ENCODE data around the gene LRMDA. TPM values are rescaled to one million over a fixed set of nuclear protein-coding genes. Genes with fewer than 3 reads are reported as not detected.

The LRMDA gene
- polyA plus RNA-seq, 1 donor (not counting 4 experiments of a cell fraction or from before 2014, with no cell fraction given), result not detected

- H3K27ac ChIP-seq (ENCODE audit: control insufficient read depth, insufficient read depth, low read length), result no peak overlapping the region
- H4K20me1 ChIP-seq (ENCODE audit: control insufficient read depth, extremely low read depth, insufficient read depth, low read length), result no peaks in the 10 kb centered on the region
- H3K4me2 ChIP-seq (ENCODE audit: control insufficient read depth, extremely low read depth, insufficient read depth, low read depth, low read length), result no peak overlapping the region
- H3K9ac ChIP-seq (ENCODE audit: control insufficient read depth, extremely low read depth, insufficient read depth, low read length), result no peak overlapping the region
- no peaks in the 10 kb centered on the region for H3K79me2 ChIP-seq (ENCODE audit: control insufficient read depth, insufficient read depth, low read length)
- peak; percentile 64 for FAIRE-seq
- DNase-seq (ENCODE audit: low read depth, low spot score), result no peak
- peaks cover 4% of the 10 kb centered on the region for H3K9me3 ChIP-seq (ENCODE audit: control insufficient read depth, low read depth, low read length)
- dilution Hi-C loops (cut with MboI; ENCODE audit: extremely low pct_ligation_motif_present, low sequenced_read_pairs), result no loop called here
- no peaks in the 10 kb centered on the region for H3K4me1 ChIP-seq (ENCODE audit: control insufficient read depth, extremely low read depth, insufficient read depth, low read length)
- no peaks in the 10 kb centered on the region for H3K36me3 ChIP-seq (ENCODE audit: control insufficient read depth in 2 of 2, extremely low read depth in 1 of 2, insufficient read depth in 2 of 2, low read length in 2 of 2)
- no peak overlapping the region for H3K4me3 ChIP-seq (ENCODE audit: control insufficient read depth in 2 of 3, extremely low read depth in 1 of 3, insufficient read depth in 2 of 3, low read depth in 1 of 3, low read length in 3 of 3)
- no peak overlapping the region for H2AFZ ChIP-seq (ENCODE audit: control insufficient read depth, low read length)
- no peaks in the 10 kb centered on the region for H3K27me3 ChIP-seq (ENCODE audit: control insufficient read depth, extremely low read depth, insufficient read depth, low read length)
- H3K9me1 ChIP-seq (ENCODE audit: control insufficient read depth, extremely low read depth, insufficient read depth, low read length), result no peaks in the 10 kb centered on the region
- TF ChIP-seq EZH2 (IDR thresholded peaks at IDR 0.05; ENCODE audit: low read length), result no peak
- no peak for TF ChIP-seq CTCF (optimal IDR thresholded peaks at IDR 0.05 in 1 of 3, IDR thresholded peaks at IDR 0.05 in 1 of 3, conservative IDR thresholded peaks at IDR 0.05 in 1 of 3; ENCODE audit: extremely low read depth in 1 of 3, insufficient read depth in 2 of 3, low read length in 3 of 3)
Observed at GRCh38 chr10:76284351-76284750, 852.9 kb downstream of the LRMDA start.

GRCh38 chr10:76285012-76285411 lies 853.6 kb downstream of the LRMDA start:
- dilution Hi-C loops (cut with MboI; ENCODE audit: extremely low pct_ligation_motif_present, low sequenced_read_pairs), result no loop called here
- no peak overlapping the region for H3K9ac ChIP-seq (ENCODE audit: control insufficient read depth, extremely low read depth, insufficient read depth, low read length)
- H3K27me3 ChIP-seq (ENCODE audit: control insufficient read depth, extremely low read depth, insufficient read depth, low read length), result no peaks in the 10 kb centered on the region
- H3K36me3 ChIP-seq (ENCODE audit: control insufficient read depth in 2 of 2, extremely low read depth in 1 of 2, insufficient read depth in 2 of 2, low read length in 2 of 2), result no peaks in the 10 kb centered on the region
- no peak overlapping the region for H3K4me3 ChIP-seq (ENCODE audit: control insufficient read depth in 2 of 3, extremely low read depth in 1 of 3, insufficient read depth in 2 of 3, low read depth in 1 of 3, low read length in 3 of 3)
- H4K20me1 ChIP-seq (ENCODE audit: control insufficient read depth, extremely low read depth, insufficient read depth, low read length), result no peaks in the 10 kb centered on the region
- H3K9me3 ChIP-seq (ENCODE audit: control insufficient read depth, low read depth, low read length), result peaks cover 4% of the 10 kb centered on the region
- H3K79me2 ChIP-seq (ENCODE audit: control insufficient read depth, insufficient read depth, low read length), result no peaks in the 10 kb centered on the region
- no peak overlapping the region for H2AFZ ChIP-seq (ENCODE audit: control insufficient read depth, low read length)
- FAIRE-seq (peak; percentile 32), DNase-seq (ENCODE audit: low read depth, low spot score) (peak; percentile 9)
- no peaks in the 10 kb centered on the region for H3K4me1 ChIP-seq (ENCODE audit: control insufficient read depth, extremely low read depth, insufficient read depth, low read length)
- H3K9me1 ChIP-seq (ENCODE audit: control insufficient read depth, extremely low read depth, insufficient read depth, low read length), result no peaks in the 10 kb centered on the region
- no peak overlapping the region for H3K27ac ChIP-seq (ENCODE audit: control insufficient read depth, insufficient read depth, low read length)
- TF ChIP-seq EZH2 (IDR thresholded peaks at IDR 0.05; ENCODE audit: low read length), result no peak
- no peak for TF ChIP-seq CTCF (optimal IDR thresholded peaks at IDR 0.05 in 1 of 3, IDR thresholded peaks at IDR 0.05 in 1 of 3, conservative IDR thresholded peaks at IDR 0.05 in 1 of 3; ENCODE audit: extremely low read depth in 1 of 3, insufficient read depth in 2 of 3, low read length in 3 of 3)
- H3K4me2 ChIP-seq (ENCODE audit: control insufficient read depth, extremely low read depth, insufficient read depth, low read depth, low read length), result no peak overlapping the region

Measured in keratinocyte (primary cell).